GM13977 (cell line): Measurements from ENCODE around the gene FRAS1.
"Not testable (repeated sequence)": the region's sequence is repeated elsewhere in the genome, so short reads cannot be mapped to it uniquely, and the experiment has no call there.

ENCODE experiments used
- DNase-seq: peaks from one replicate; pipeline ENCODE4 v3.0.0; 2012; ENCODE audit warnings: low spot score
- CTCF ChIP-seq: IDR thresholded peaks from 2 replicates; pipeline ENCODE4 v1.5.1; 2012; ENCODE audit warnings: mild to moderate bottlenecking, control low read depth; ENCODE audit not compliant: insufficient read depth; ENCODE audit errors: extremely low read depth, missing control alignments
- in situ Hi-C: fragments of 300-500 bp; cut with MboI; formaldehyde crosslinking; loops from one replicate; pipeline ENCODE4 v1.12.0; 2022; ENCODE audit warnings: low sequenced_read_pairs, low pct_unique_long_range_greater_than_20kb, mixed read lengths, inconsistent platforms; ENCODE audit not compliant: unreplicated experiment

FRAS1 gene

GRCh38 chr4:78298618-78299017, 241.5 kb downstream of the FRAS1 start:
- no peak for DNase-seq
- TF ChIP-seq CTCF: no peak
- in situ Hi-C loops: no loop called here

- no peak for TF ChIP-seq CTCF
- in situ Hi-C loops: no loop called here
- no peak for DNase-seq
Measured at GRCh38 chr4:78299565-78299972, 242.4 kb downstream of the FRAS1 start.

GRCh38 chr4:78307263-78307662, 250.1 kb downstream of the FRAS1 start:
- DNase-seq, in situ Hi-C loops: not testable (repeated sequence)

- in situ Hi-C loops: no loop called here
- TF ChIP-seq CTCF: no peak
- DNase-seq: no peak
Measured at GRCh38 chr4:78308517-78308916, 251.4 kb downstream of the FRAS1 start.

GRCh38 chr4:78309352-78309751, 252.2 kb downstream of the FRAS1 start:
- no peak for DNase-seq
- in situ Hi-C loops: no loop called here
- no peak for TF ChIP-seq CTCF

- in situ Hi-C loops: no loop called here
- no peak for TF ChIP-seq CTCF
- no peak for DNase-seq
Measured at GRCh38 chr4:78310007-78310739, 253.1 kb downstream of the FRAS1 start.

GRCh38 chr4:78310740-78311115, 253.6 kb downstream of the FRAS1 start:
- TF ChIP-seq CTCF: no peak
- in situ Hi-C loops: no loop called here
- no peak for DNase-seq
